Trophoblast cell (in vitro differentiated cells and primary cell): ENCODE results near the gene HES5.

ENCODE experiments used
- DNase-seq, 2 donors: peaks; one replicate each; pipeline ENCODE4 v3.0.0-alpha.2; 2016
- H2AFZ ChIP-seq: 2 replicates; pipeline ENCODE4 v1.6.1; 2013; ENCODE audit warnings: low read length, moderate library complexity, mild to moderate bottlenecking; ENCODE audit not compliant: insufficient read depth, poor library complexity
- H2AK5ac ChIP-seq: 2 replicates; pipeline ENCODE4 v1.6.1; 2013; ENCODE audit warnings: mild to moderate bottlenecking, low read length
- H2BK120ac ChIP-seq: 2 replicates; pipeline ENCODE4 v1.6.1; 2013; ENCODE audit warnings: low read length, mild to moderate bottlenecking, moderate library complexity; ENCODE audit not compliant: insufficient read depth, poor library complexity
- H2BK12ac ChIP-seq: 2 replicates; pipeline ENCODE4 v1.6.1; 2013; ENCODE audit warnings: mild to moderate bottlenecking, low read length, moderate library complexity
- H2BK5ac ChIP-seq: 2 replicates; pipeline ENCODE4 v1.6.1; 2013; ENCODE audit warnings: low read length, low read depth, moderate library complexity, mild to moderate bottlenecking; ENCODE audit not compliant: poor library complexity
- H3K14ac ChIP-seq: 2 replicates; pipeline ENCODE4 v1.6.1; 2013; ENCODE audit warnings: mild to moderate bottlenecking, low read length
- H3K18ac ChIP-seq: 2 replicates; pipeline ENCODE4 v1.6.1; 2013; ENCODE audit warnings: mild to moderate bottlenecking, low read length
- H3K23ac ChIP-seq: 2 replicates; pipeline ENCODE4 v1.6.1; 2013; ENCODE audit warnings: low read length
- H3K27ac ChIP-seq: 2 replicates; pipeline ENCODE4 v1.5.1; 2013; ENCODE audit warnings: low read depth, mild to moderate bottlenecking, inconsistent platforms, low read length, moderate library complexity
- H3K27me3 ChIP-seq: 2 replicates; pipeline ENCODE4 v1.6.1; 2013; ENCODE audit warnings: inconsistent platforms, mild to moderate bottlenecking, low read length, moderate library complexity; ENCODE audit not compliant: insufficient read depth
- H3K36me3 ChIP-seq, 2 experiments: 1 replicate in 1 of 2; 2 replicates in 1 of 2; pipeline ENCODE4 v1.6.1; 2013; ENCODE audit warnings: low read length in 2 of 2, mild to moderate bottlenecking in 2 of 2, moderate library complexity in 1 of 2; ENCODE audit not compliant: insufficient read depth in 2 of 2, control insufficient read depth in 1 of 2
- H3K4ac ChIP-seq: 2 replicates; pipeline ENCODE4 v1.6.1; 2013; ENCODE audit warnings: low read depth, mild to moderate bottlenecking, low read length, moderate library complexity
- H3K4me1 ChIP-seq, 2 experiments: 1 replicate in 1 of 2; 2 replicates in 1 of 2; pipeline ENCODE4 v1.6.1; 2013; ENCODE audit warnings: low read length in 2 of 2, mild to moderate bottlenecking in 2 of 2, moderate library complexity in 1 of 2; ENCODE audit not compliant: insufficient read depth in 2 of 2, control insufficient read depth in 1 of 2
- H3K4me2 ChIP-seq: 2 replicates; pipeline ENCODE4 v1.6.1; 2013; ENCODE audit warnings: inconsistent platforms, mild to moderate bottlenecking, low read length, moderate library complexity
- H3K4me3 ChIP-seq: 2 replicates; pipeline ENCODE4 v1.5.1; 2013; ENCODE audit warnings: mild to moderate bottlenecking, low read depth, low read length, inconsistent platforms
- H3K79me1 ChIP-seq: one replicate; pipeline ENCODE4 v1.6.1; 2013; ENCODE audit warnings: low read length
- H3K79me2 ChIP-seq: 2 replicates; pipeline ENCODE4 v1.6.1; 2013; ENCODE audit warnings: low read length, mild to moderate bottlenecking; ENCODE audit not compliant: control insufficient read depth, insufficient read depth, poor library complexity
- H3K9ac ChIP-seq: 2 replicates; pipeline ENCODE4 v1.6.1; 2013; ENCODE audit warnings: mild to moderate bottlenecking, low read length
- H3K9me3 ChIP-seq: 2 replicates; pipeline ENCODE4 v1.6.1; 2013; ENCODE audit warnings: low read depth, mild to moderate bottlenecking, control low read depth, inconsistent platforms, low read length; ENCODE audit not compliant: insufficient read depth
- H4K12ac ChIP-seq: 2 replicates; pipeline ENCODE4 v1.6.1; 2013; ENCODE audit warnings: low read depth, mild to moderate bottlenecking, low read length, moderate library complexity
- H4K8ac ChIP-seq: 2 replicates; pipeline ENCODE4 v1.6.1; 2013; ENCODE audit warnings: low read depth, mild to moderate bottlenecking, low read length, moderate library complexity
- H4K91ac ChIP-seq: one replicate; pipeline ENCODE4 v1.6.1; 2013; ENCODE audit warnings: low read depth, mild to moderate bottlenecking, low read length, moderate library complexity
- WGBS: extraction: QIAGEN DNeasy Blood & Tissue Kit; methylation state at CpG from one replicate; pipeline ENCODE4 v1.1.7; 2013; ENCODE audit warnings: missing lambda C conversion rate; ENCODE audit not compliant: insufficient read length, insufficient coverage; ENCODE audit errors: extremely low coverage; 5-methylcytosine and 5-hydroxymethylcytosine counted together

Gene HES5

DNA sequence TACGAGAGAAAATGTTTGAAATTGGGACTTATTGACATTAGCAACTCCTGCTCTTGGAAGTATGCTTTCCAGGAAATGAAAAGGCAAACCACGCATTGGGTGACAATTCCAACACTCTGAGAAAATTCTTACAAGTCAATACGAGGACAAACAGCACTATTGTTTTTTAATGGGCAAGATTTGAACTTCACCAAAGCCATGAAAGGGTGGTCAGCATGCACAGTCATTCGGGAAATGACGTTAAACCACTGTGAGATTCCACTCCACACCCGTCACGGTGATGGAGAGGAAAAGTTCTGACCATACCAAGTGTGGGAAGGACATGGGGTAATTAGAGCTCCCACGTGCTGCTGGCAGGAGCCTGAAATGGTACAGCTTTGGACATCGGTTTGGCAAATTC, 44.3 kb upstream of the HES5 start:
- Histone ChIP-seq H3K4ac (no peak overlapping the region), H3K79me2 (no peaks in the 10 kb centered on the region), H2AFZ (no peak overlapping the region), H3K23ac (no peak overlapping the region), H2BK120ac (no peak overlapping the region), H2BK12ac (no peak overlapping the region), H3K27ac (no peak overlapping the region), H3K4me2 (no peak overlapping the region), H3K9ac (no peak overlapping the region), H4K8ac (no peak overlapping the region), H3K18ac (no peak overlapping the region), H4K12ac (no peak overlapping the region), H2AK5ac (no peak overlapping the region), H3K79me1 (no peaks in the 10 kb centered on the region), H3K36me3 (no peaks in the 10 kb centered on the region), H4K91ac (no peak overlapping the region), H3K14ac (no peak overlapping the region), H3K4me1 (peaks cover 6 to 7% of the 10 kb centered on the region in 2 experiments), H3K27me3 (no peaks in the 10 kb centered on the region), H3K9me3 (peaks cover 2% of the 10 kb centered on the region), H3K4me3 (no peak overlapping the region), H2BK5ac (no peak overlapping the region)
- no CpG with 5 or more reads among the region's 9 CpGs for WGBS
- DNase-seq, result no peak

DNA sequence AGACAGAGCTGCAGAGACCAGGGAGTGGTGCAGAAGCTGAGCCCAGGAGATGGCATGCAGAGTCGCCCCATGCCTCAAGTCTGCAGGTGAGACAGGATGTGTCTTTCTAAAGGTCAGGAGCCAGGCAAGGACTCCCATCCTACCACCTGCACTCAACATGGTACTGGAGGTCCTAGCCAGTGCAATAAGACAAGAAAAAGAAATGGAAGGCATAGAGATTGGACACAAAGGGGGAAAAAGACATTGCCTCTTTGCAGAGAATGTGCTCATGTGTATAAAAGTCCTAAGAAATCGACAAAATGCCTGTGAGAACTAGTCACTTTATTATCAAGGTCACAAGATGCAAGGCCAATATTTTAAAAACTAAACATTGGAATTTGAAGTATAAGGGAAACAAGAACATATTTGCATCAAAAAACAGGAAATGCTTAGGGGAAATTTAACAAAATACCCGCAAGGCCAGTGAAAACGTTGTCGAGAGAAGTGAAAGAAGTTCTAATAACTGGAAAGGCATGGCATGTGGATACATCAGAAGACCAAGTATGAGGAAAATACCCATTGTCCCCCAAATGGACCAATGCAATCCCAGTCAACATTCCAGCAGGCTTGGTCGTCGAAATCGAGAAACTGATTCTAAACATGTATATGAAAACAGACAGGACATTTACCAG, 43.3 kb upstream of the HES5 start:
- Histone ChIP-seq H3K4ac (no peak overlapping the region), H2BK12ac (no peak overlapping the region), H3K4me1 (peaks cover 5 to 7% of the 10 kb centered on the region in 2 experiments), H4K12ac (no peak overlapping the region), H3K27ac (no peak overlapping the region), H4K91ac (no peak overlapping the region), H3K79me1 (no peaks in the 10 kb centered on the region), H2BK120ac (no peak overlapping the region), H3K4me2 (no peak overlapping the region), H4K8ac (no peak overlapping the region), H3K14ac (no peak overlapping the region), H3K9me3 (peaks cover 2% of the 10 kb centered on the region), H3K27me3 (no peaks in the 10 kb centered on the region), H3K4me3 (no peak overlapping the region), H2AFZ (no peak overlapping the region), H2AK5ac (no peak overlapping the region), H3K9ac (no peak overlapping the region), H3K36me3 (no peaks in the 10 kb centered on the region), H3K18ac (no peak overlapping the region), H3K23ac (no peak overlapping the region), H2BK5ac (no peak overlapping the region), H3K79me2 (no peaks in the 10 kb centered on the region)
- DNase-seq, result no peak
- no CpG with 5 or more reads among the region's 8 CpGs for WGBS

DNA sequence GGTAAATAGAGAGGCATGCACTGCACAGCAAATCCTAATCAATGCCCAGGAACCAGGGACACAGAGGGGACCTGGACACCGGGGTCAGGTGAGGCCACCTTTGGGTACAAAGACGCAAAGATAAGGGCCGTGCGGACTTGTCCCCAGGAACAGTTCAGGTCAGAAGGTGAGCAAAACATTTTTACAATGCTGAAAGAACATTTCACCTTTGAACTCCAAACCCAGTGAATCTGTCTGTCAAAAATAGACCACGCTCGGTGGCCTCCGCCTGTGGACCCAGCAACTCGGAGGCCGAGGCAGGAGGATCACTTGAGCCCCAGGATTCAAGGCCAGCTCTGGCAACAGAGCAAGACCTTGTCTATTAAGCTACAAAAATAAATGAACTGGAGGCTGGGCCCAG, 41.3 kb upstream of the HES5 start:
- Histone ChIP-seq H3K79me1 (no peaks in the 10 kb centered on the region), H3K4me1 (no peaks in the 10 kb centered on the region), H3K27ac (no peak overlapping the region), H4K91ac (no peak overlapping the region), H2BK5ac (no peak overlapping the region), H2BK120ac (no peak overlapping the region), H4K12ac (no peak overlapping the region), H2BK12ac (no peak overlapping the region), H3K79me2 (no peaks in the 10 kb centered on the region), H3K27me3 (no peaks in the 10 kb centered on the region), H2AFZ (no peak overlapping the region), H3K4me2 (no peak overlapping the region), H3K23ac (no peak overlapping the region), H3K18ac (no peak overlapping the region), H3K9me3 (peaks cover 2% of the 10 kb centered on the region), H3K14ac (no peak overlapping the region), H3K9ac (no peak overlapping the region), H3K4ac (no peak overlapping the region), H2AK5ac (no peak overlapping the region), H3K4me3 (no peak overlapping the region), H4K8ac (no peak overlapping the region), H3K36me3 (no peaks in the 10 kb centered on the region)
- WGBS, result no CpG with 5 or more reads among the region's 9 CpGs
- no peak for DNase-seq

DNA sequence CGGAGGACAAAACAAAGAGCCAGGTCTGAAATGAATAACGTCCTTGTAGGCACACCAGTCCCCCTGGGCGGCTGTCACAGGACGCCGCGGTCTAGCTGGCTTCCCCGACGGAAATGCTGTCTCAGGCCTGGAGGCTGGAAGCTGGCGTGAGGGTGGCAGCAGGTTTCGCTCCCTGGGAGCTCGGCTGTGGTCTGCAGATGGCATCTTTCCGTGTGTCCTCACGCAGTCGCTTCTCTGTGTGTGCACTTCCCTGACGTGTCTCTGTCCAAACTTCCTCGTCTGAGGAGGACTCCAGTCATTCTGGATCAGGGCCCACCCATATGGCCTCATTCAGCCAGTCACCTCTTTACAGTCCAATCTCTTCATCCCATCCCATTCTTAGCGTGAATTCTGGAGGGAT, 40.3 kb upstream of the HES5 start:
- Histone ChIP-seq H2AK5ac (no peak overlapping the region), H3K9ac (no peak overlapping the region), H3K4me1 (no peaks in the 10 kb centered on the region), H3K36me3 (no peaks in the 10 kb centered on the region), H4K91ac (no peak overlapping the region), H3K79me2 (no peaks in the 10 kb centered on the region), H2AFZ (no peak overlapping the region), H2BK5ac (no peak overlapping the region), H3K79me1 (no peaks in the 10 kb centered on the region), H3K14ac (no peak overlapping the region), H3K4me3 (no peak overlapping the region), H3K4me2 (no peak overlapping the region), H3K27me3 (no peaks in the 10 kb centered on the region), H3K9me3 (peaks cover 2% of the 10 kb centered on the region), H2BK120ac (no peak overlapping the region), H2BK12ac (no peak overlapping the region), H3K23ac (no peak overlapping the region), H3K27ac (no peak overlapping the region), H4K8ac (no peak overlapping the region), H3K18ac (no peak overlapping the region), H3K4ac (no peak overlapping the region), H4K12ac (no peak overlapping the region)
- DNase-seq, result no peak
- WGBS, result no CpG with 5 or more reads among the region's 17 CpGs
